ENCODE results near the gene PIP5K1B. TPM values are rescaled to one million over a fixed set of nuclear protein-coding genes. Genes with fewer than 3 reads are reported as not detected.

Gene PIP5K1B
- total and polyA plus RNA-seq, 2 of the 13 experiments (the other 11 are each of a cell fraction or from before 2014, with no cell fraction given), result 15.8 to 17.5 TPM

- Histone ChIP-seq H3K9ac (ENCODE audit: insufficient read depth, low read depth, low read length) (no peak overlapping the region), H3K36me3 (replicated peaks in 1 of 2; ENCODE audit: control insufficient read depth in 1 of 2, insufficient read depth in 2 of 2, low read length in 2 of 2) (peaks cover 0 to 7% of the 10 kb centered on the region in 2 experiments; a peak in 2 of 5 replicates), H3K27me3 (ENCODE audit: control insufficient read depth in 1 of 2, insufficient read depth in 2 of 2, low read length in 2 of 2) (no peaks in the 10 kb centered on the region), H4K20me1 (ENCODE audit: insufficient read depth, low read length) (no peaks in the 10 kb centered on the region), H3K4me3 (replicated peaks in 1 of 3; ENCODE audit: insufficient read depth in 1 of 3, low read depth in 2 of 3, low read length in 3 of 3) (no peak overlapping the region), H3K4me2 (ENCODE audit: low read depth, low read length) (no peak overlapping the region), H3K27ac (ENCODE audit: extremely low read length, insufficient read depth, low read length) (no peak overlapping the region), H3K79me2 (ENCODE audit: insufficient read depth, low read length) (peaks cover 78% of the 10 kb centered on the region), H3K4me1 (ENCODE audit: insufficient read depth, low read length) (peaks cover 64% of the 10 kb centered on the region), H3K9me3 (ENCODE audit: low read length) (no peaks in the 10 kb centered on the region), H2AFZ (ENCODE audit: low read length) (no peak overlapping the region)
- intact Hi-C loops (cut with micrococcal nuclease; ENCODE audit: unreplicated experiment), result no loop called here
- FAIRE-seq, result no peak
- in situ Hi-C loops (cut with HindIII; ENCODE audit: extremely low pct_ligation_motif_present, low pct_unique_long_range_greater_than_20kb), result no loop called here
- CTCF ChIA-PET (ENCODE audit: low intra/inter-chr PET ratio, low total read pairs), result no interaction called here
- no peak for DNase-seq (ENCODE audit: low spot score)
- TF ChIP-seq ZNF772 (CRISPR knock-in tag; IDR thresholded peaks at IDR 0.05), result no peak
- TF ChIP-seq ZNF230 (CRISPR knock-in tag; IDR thresholded peaks at IDR 0.05), result no peak
- TF ChIP-seq SIX1 (CRISPR knock-in tag; IDR thresholded peaks at IDR 0.05; ENCODE audit: borderline replicate concordance), result no peak
- no peak for TF ChIP-seq SNAI1 (CRISPR knock-in tag; IDR thresholded peaks at IDR 0.05; ENCODE audit: borderline replicate concordance)
- no peak for TF ChIP-seq THAP9 (CRISPR knock-in tag; IDR thresholded peaks at IDR 0.05; ENCODE audit: borderline replicate concordance)
- no peak for TF ChIP-seq ZNF616 (CRISPR knock-in tag; IDR thresholded peaks at IDR 0.05; ENCODE audit: low read depth)
- no peak for TF ChIP-seq GMEB1 (CRISPR knock-in tag; IDR thresholded peaks at IDR 0.05; ENCODE audit: borderline replicate concordance)
- POLR2A ChIA-PET, result interaction anchor here (1.2 kb wide), 1 partner anchor 21 kb away, joined by 3 read pairs; no protein-coding TSS in a partner anchor
- ATAC-seq, result no peak
- WGBS (ENCODE audit: low lambda C conversion rate), result 77% methylated on average over 2 of the region's 2 CpGs
- no TSS peak for BruUV-seq (replicated peaks)
Observed at GRCh38 chr9:68711281-68711680, 6.2 kb downstream of the PIP5K1B start.
